Measurements from ENCODE around the gene ADAM22. TPM values are rescaled to one million over a fixed set of nuclear protein-coding genes. Genes with fewer than 3 reads are reported as not detected.

The ADAM22 gene
- total and polyA plus RNA-seq, 2 of the 4 experiments (the other 2 are of a cell fraction): 0.03 to 0.18 TPM

GRCh38 chr7:88062238-88062637, 128.2 kb downstream of the ADAM22 start:
- Histone ChIP-seq H3K4me2 (ENCODE audit: low read depth, low read length) (no peak overlapping the region), H3K4ac (ENCODE audit: low read depth, low read length) (no peak overlapping the region), H2BK15ac (ENCODE audit: low read depth, low read length) (no peak overlapping the region), H4K8ac (ENCODE audit: low read depth in 2 of 2, low read length in 2 of 2) (no peak overlapping the region), H3K79me1 (ENCODE audit: low read depth in 1 of 2, low read length in 2 of 2) (no peaks in the 10 kb centered on the region), H3K18ac (ENCODE audit: low read depth, low read length) (no peak overlapping the region), H2BK5ac (ENCODE audit: low read depth, low read length, poor library complexity, severe bottlenecking) (no peak overlapping the region), H2AK9ac (replicated peaks; ENCODE audit: low read depth, low read length, poor library complexity) (no peak overlapping the region), H4K91ac (ENCODE audit: insufficient read depth, low read depth, low read length) (no peak overlapping the region), H3K27ac (ENCODE audit: insufficient read depth, low read length) (no peak overlapping the region), H3K27me3 (ENCODE audit: control insufficient read depth, insufficient read depth, low read length) (no peaks in the 10 kb centered on the region), H3K9me3 (ENCODE audit: control insufficient read depth, insufficient read depth, low read length) (no peaks in the 10 kb centered on the region), H4K5ac (ENCODE audit: low read depth, low read length) (no peak overlapping the region), H3K4me1 (ENCODE audit: control insufficient read depth, insufficient read depth, low read length) (no peaks in the 10 kb centered on the region), H3K23ac (ENCODE audit: low read depth, low read length) (no peak overlapping the region), H4K20me1 (ENCODE audit: insufficient read depth, low read length) (no peaks in the 10 kb centered on the region), H2BK120ac (ENCODE audit: low read depth, low read length) (no peak overlapping the region), H2BK20ac (ENCODE audit: low read depth, low read length) (no peak overlapping the region), H3K9ac (ENCODE audit: low read depth, low read length) (no peak overlapping the region), H2AFZ (replicated peaks; ENCODE audit: low read length, poor library complexity) (no peak overlapping the region), H3K9me1 (ENCODE audit: insufficient read depth, low read length) (no peaks in the 10 kb centered on the region), H3K56ac (ENCODE audit: extremely low read depth, insufficient read depth, low read length) (no peak overlapping the region), H3K14ac (replicated peaks; ENCODE audit: low read depth, low read length) (no peak overlapping the region), H2AK5ac (ENCODE audit: low read depth, low read length) (no peak overlapping the region), H3K4me3 (ENCODE audit: insufficient read depth, low read depth, low read length) (no peak overlapping the region), H3K36me3 (ENCODE audit: control insufficient read depth, insufficient read depth, low read length) (no peaks in the 10 kb centered on the region)
- intact Hi-C loops (cut with micrococcal nuclease) (no loop called here), in situ Hi-C loops (cut with MboI; ENCODE audit: low sequenced_read_pairs) (no loop called here), dilution Hi-C loops (cut with HindIII; ENCODE audit: low sequenced_read_pairs, unreplicated experiment) (no loop called here)
- ChIA-PET POLR2A (ENCODE audit: unreplicated experiment) (no interaction called here), CTCF (no interaction called here)
- no TSS peak for BruUV-seq (replicated peaks)
- TF ChIP-seq BHLHE40 (IDR thresholded peaks at IDR 0.05; ENCODE audit: low read depth, low read length): no peak
- no peak for TF ChIP-seq FOS (IDR thresholded peaks at IDR 0.05; ENCODE audit: low read depth, low read length)
- no peak for TF ChIP-seq MAFK (IDR thresholded peaks at IDR 0.05; ENCODE audit: low read depth, low read length)
- TF ChIP-seq RFX5 (IDR thresholded peaks at IDR 0.05; ENCODE audit: low read depth, low read length): no peak
- no peak for TF ChIP-seq POLR2A (IDR thresholded peaks at IDR 0.05; ENCODE audit: low read depth, low read length)
- no peak for TF ChIP-seq MXI1 (IDR thresholded peaks at IDR 0.05; ENCODE audit: borderline replicate concordance, low read depth, low read length)
- TF ChIP-seq SMC3 (IDR thresholded peaks at IDR 0.05; ENCODE audit: low read depth, low read length): no peak
- no peak for TF ChIP-seq RCOR1 (IDR thresholded peaks at IDR 0.05; ENCODE audit: insufficient replicate concordance, low read length)
- ATAC-seq (ENCODE audit: low read depth) (no peak), DNase-seq (no peak)

Data from IMR-90 (cell line).